ENCODE results near the gene PIF1. TPM values are rescaled to one million over a fixed set of nuclear protein-coding genes. Genes with fewer than 3 reads are reported as not detected.
"Not testable (repeated sequence)": the region's sequence is repeated elsewhere in the genome, so short reads cannot be mapped to it uniquely, and the experiment has no call there.

The PIF1 gene
- total RNA-seq, 1 experiment from 2014 or later, result 20.1 TPM

- Histone ChIP-seq H3K36me3 (peaks cover 32% of the 10 kb centered on the region), H3K4me3 (no peak overlapping the region), H3K27ac (no peak overlapping the region), H3K4me1 (replicated peaks) (peaks cover 53% of the 10 kb centered on the region), H3K9me3 (replicated peaks) (no peaks in the 10 kb centered on the region), H3K27me3 (replicated peaks) (no peaks in the 10 kb centered on the region)
- no peak for DNase-seq (ENCODE audit: low read depth in 1 of 2, low spot score in 2 of 2)
Measured at GRCh38 chr15:64843991-64844390, 18.5 kb upstream of the PIF1 start.

GRCh38 chr15:64842986-64843561 lies 17.6 kb upstream of the PIF1 start:
- Histone ChIP-seq H3K36me3 (peaks cover 23% of the 10 kb centered on the region), H3K27ac (no peak overlapping the region), H3K4me3 (peak overlapping the region; percentile 81), H3K27me3 (replicated peaks) (no peaks in the 10 kb centered on the region), H3K9me3 (replicated peaks) (no peaks in the 10 kb centered on the region), H3K4me1 (replicated peaks) (peaks cover 49% of the 10 kb centered on the region)
- DNase-seq (ENCODE audit: low read depth in 1 of 2, low spot score in 2 of 2), result peak; percentile 53 to 62

GRCh38 chr15:64842096-64842939 lies 16.9 kb upstream of the PIF1 start:
- peaks cover 17% of the 10 kb centered on the region for H3K36me3 ChIP-seq
- no peaks in the 10 kb centered on the region for H3K9me3 ChIP-seq (replicated peaks)
- H3K4me1 ChIP-seq (replicated peaks), result peaks cover 42% of the 10 kb centered on the region
- peak overlapping the region; percentile 73 for H3K27ac ChIP-seq
- DNase-seq (ENCODE audit: low read depth in 1 of 2, low spot score in 2 of 2), result peak in 1 of 2 experiments; percentile 58
- no peaks in the 10 kb centered on the region for H3K27me3 ChIP-seq (replicated peaks)
- peak overlapping the region; percentile 81 for H3K4me3 ChIP-seq

GRCh38 chr15:64841344-64842095 lies 16.1 kb upstream of the PIF1 start, which contains the start of gene PLEKHO2:
Gene PLEKHO2 (plus strand): TSS chr15:64841915. CDS start chr15:64842017, 102 bp downstream.
- Histone ChIP-seq H3K36me3 (peaks cover 9% of the 10 kb centered on the region), H3K4me3 (peak within 1 kb of the TSS; percentile 81), H3K4me1 (replicated peaks) (peaks cover 38% of the 10 kb centered on the region), H3K27me3 (replicated peaks) (no peaks in the 10 kb centered on the region), H3K9me3 (replicated peaks) (no peaks in the 10 kb centered on the region), H3K27ac (peak within 1 kb of the TSS; percentile 73)
- DNase-seq (ENCODE audit: low read depth in 1 of 2, low spot score in 2 of 2), result peak; percentile 93 to 99

- Histone ChIP-seq H3K9me3 (replicated peaks) (no peaks in the 10 kb centered on the region), H3K4me3 (peak overlapping the region; percentile 81), H3K27ac (peak overlapping the region; percentile 52), H3K36me3 (peaks cover 6% of the 10 kb centered on the region; the same call in 1 of the 2 replicates), H3K4me1 (replicated peaks) (peaks cover 39% of the 10 kb centered on the region), H3K27me3 (replicated peaks) (no peaks in the 10 kb centered on the region)
- no peak for DNase-seq (ENCODE audit: low read depth in 1 of 2, low spot score in 2 of 2)
Measured at GRCh38 chr15:64841060-64841343, 15.6 kb upstream of the PIF1 start.

- no peak for DNase-seq (ENCODE audit: low read depth in 1 of 2, low spot score in 2 of 2)
- Histone ChIP-seq H3K4me3 (no peak overlapping the region), H3K36me3 (peaks cover 3% of the 10 kb centered on the region; the same call in 1 of the 2 replicates)
Measured at GRCh38 chr15:64837502-64837901, 12.1 kb upstream of the PIF1 start.

GRCh38 chr15:64836023-64836536 lies 10.6 kb upstream of the PIF1 start:
- Histone ChIP-seq H3K9me3 (replicated peaks) (no peaks in the 10 kb centered on the region), H3K36me3 (no peaks in the 10 kb centered on the region), H3K27ac (no peak overlapping the region), H3K27me3 (replicated peaks) (no peaks in the 10 kb centered on the region), H3K4me3 (no peak overlapping the region), H3K4me1 (replicated peaks) (peaks cover 8% of the 10 kb centered on the region)
- no peak for DNase-seq (ENCODE audit: low read depth in 1 of 2, low spot score in 2 of 2)

More at GRCh38 chr15:64837502-64837901, 12.1 kb upstream of the PIF1 start:
- H3K27me3 ChIP-seq (replicated peaks), result no peaks in the 10 kb centered on the region
- no peaks in the 10 kb centered on the region for H3K9me3 ChIP-seq (replicated peaks)
- peaks cover 8% of the 10 kb centered on the region for H3K4me1 ChIP-seq (replicated peaks)
- no peak overlapping the region for H3K27ac ChIP-seq

- Histone ChIP-seq H3K27me3 (replicated peaks) (no peaks in the 10 kb centered on the region), H3K27ac (no peak overlapping the region), H3K9me3 (replicated peaks) (no peaks in the 10 kb centered on the region), H3K36me3 (no peaks in the 10 kb centered on the region), H3K4me1 (replicated peaks) (peaks cover 8% of the 10 kb centered on the region), H3K4me3 (no peak overlapping the region)
- DNase-seq (ENCODE audit: low read depth in 1 of 2, low spot score in 2 of 2), result no peak
Measured at GRCh38 chr15:64833690-64834089, 8.2 kb upstream of the PIF1 start.

GRCh38 chr15:64828985-64829384 lies 3.5 kb upstream of the PIF1 start:
- DNase-seq (ENCODE audit: low read depth in 1 of 2, low spot score in 2 of 2), result no peak
- Histone ChIP-seq H3K27ac (peak overlapping the region; percentile 32; the same call in 1 of the 2 replicates), H3K36me3 (peaks cover 3% of the 10 kb centered on the region; the same call in 1 of the 2 replicates), H3K4me1 (replicated peaks) (peaks cover 28% of the 10 kb centered on the region), H3K27me3 (replicated peaks) (no peaks in the 10 kb centered on the region), H3K4me3 (no peak overlapping the region), H3K9me3 (replicated peaks) (no peaks in the 10 kb centered on the region)

- peaks cover 31% of the 10 kb centered on the region for H3K4me1 ChIP-seq (replicated peaks)
- H3K4me3 ChIP-seq, result peak overlapping the region; percentile 48
- peaks cover 35% of the 10 kb centered on the region for H3K36me3 ChIP-seq
- peak overlapping the region; percentile 51 for H3K27ac ChIP-seq
- no peak for DNase-seq (ENCODE audit: low read depth in 1 of 2, low spot score in 2 of 2)
- no peaks in the 10 kb centered on the region for H3K9me3 ChIP-seq (replicated peaks)
- H3K27me3 ChIP-seq (replicated peaks), result no peaks in the 10 kb centered on the region
Measured at GRCh38 chr15:64824929-64825430, 467 bp downstream of the PIF1 start.

- H3K27me3 ChIP-seq (replicated peaks), result no peaks in the 10 kb centered on the region
- no peak for DNase-seq (ENCODE audit: low read depth in 1 of 2, low spot score in 2 of 2)
- no peak overlapping the region for H3K27ac ChIP-seq
- H3K4me3 ChIP-seq, result no peak overlapping the region
- no peaks in the 10 kb centered on the region for H3K4me1 ChIP-seq (replicated peaks)
- no peaks in the 10 kb centered on the region for H3K9me3 ChIP-seq (replicated peaks)
- H3K36me3 ChIP-seq, result peaks cover 57% of the 10 kb centered on the region
Measured at GRCh38 chr15:64816452-64816851, 9.0 kb downstream of the PIF1 start.

- H3K36me3 ChIP-seq, result peaks cover 44% of the 10 kb centered on the region
- H3K9me3 ChIP-seq (replicated peaks); H3K27ac ChIP-seq; H3K4me3 ChIP-seq; H3K27me3 ChIP-seq (replicated peaks); DNase-seq (ENCODE audit: low read depth in 1 of 2, low spot score in 2 of 2); H3K4me1 ChIP-seq (replicated peaks): not testable (repeated sequence)
Measured at GRCh38 chr15:64814965-64815364, 10.5 kb downstream of the PIF1 start.

- H3K27ac ChIP-seq; H3K4me1 ChIP-seq (replicated peaks); DNase-seq (ENCODE audit: low read depth in 1 of 2, low spot score in 2 of 2); H3K4me3 ChIP-seq; H3K9me3 ChIP-seq (replicated peaks); H3K27me3 ChIP-seq (replicated peaks): not testable (repeated sequence)
- H3K36me3 ChIP-seq, result peaks cover 37% of the 10 kb centered on the region
Measured at GRCh38 chr15:64814283-64814682, 11.2 kb downstream of the PIF1 start.

Measured in SJSA1 (cell line).